SK-N-SH (cell line): ENCODE results near the gene PTPRF. TPM values are rescaled to one million over a fixed set of nuclear protein-coding genes. Genes with fewer than 3 reads are reported as not detected.

Experiments
- CTCF ChIA-PET: fragments of 300-600, 350-600 bp; formaldehyde crosslinking; extraction: SDS; loops from one replicate; lab custom pipeline; 2021; lab: Yijun Ruan, JAX
- POLR2A ChIA-PET: fragments of 350-600 bp; sonication (Branson Sonifier 250); formaldehyde crosslinking; extraction: SDS; loops from one replicate; lab custom pipeline; 2020; ENCODE audit warnings: antibody characterized with exemption, inconsistent platforms; lab: Yijun Ruan, JAX
- DNase-seq: peaks from one replicate; pipeline ENCODE4 v3.0.0; 2012
- H2AFZ ChIP-seq: fragments of 200-600 bp; sonication (generic); 2 replicates; pipeline ENCODE4 v1.8.1; 2016; ENCODE audit warnings: antibody characterized with exemption, mild to moderate bottlenecking, low read depth
- H3F3A ChIP-seq: fragments of 200-600 bp; sonication (generic); replicated peaks from 2 replicates; pipeline ENCODE3; 2016; ENCODE audit warnings: antibody characterized with exemption, mild to moderate bottlenecking; ENCODE audit not compliant: insufficient read depth
- H3K27ac ChIP-seq, 2 experiments: fragments of 200-500 bp in 1 of 2; fragments of 200-600 bp in 1 of 2; sonication (Bioruptor generic) in 1 of 2; sonication (generic), shearing (Covaris generic) in 1 of 2; 2 replicates each; pipeline versions ENCODE4 v1.5.1 to v1.6.1; 2014 to 2016; ENCODE audit warnings: low read depth in 2 of 2, inconsistent platforms in 1 of 2, low read length in 1 of 2, mild to moderate bottlenecking in 1 of 2, mixed read lengths in 1 of 2
- H3K27me3 ChIP-seq: fragments of 200-600 bp; sonication (generic), shearing (Covaris generic); 2 replicates; pipeline ENCODE4 v1.6.1; 2016; ENCODE audit warnings: mixed run types; ENCODE audit not compliant: insufficient read depth
- H3K36me3 ChIP-seq, 2 experiments: fragments of 200-500 bp in 1 of 2; fragments of 200-600 bp in 1 of 2; sonication (Bioruptor generic) in 1 of 2; sonication (generic) in 1 of 2; replicated peaks in 1 of 2; 2 replicates each; pipeline versions ENCODE3 to v1.5.1; 2014 to 2016; ENCODE audit warnings: low read length in 1 of 2, mild to moderate bottlenecking in 1 of 2; ENCODE audit not compliant: insufficient read depth in 2 of 2, control insufficient read depth in 1 of 2
- H3K4me1 ChIP-seq, 2 experiments: fragments of 200-500 bp in 1 of 2; fragments of 200-600 bp in 1 of 2; sonication (Bioruptor generic) in 1 of 2; sonication (generic), shearing (Covaris generic) in 1 of 2; 2 replicates each; pipeline versions ENCODE4 v1.5.1 to v1.6.1; 2014 to 2016; ENCODE audit warnings: low read depth in 1 of 2, low read length in 1 of 2, mixed run types in 1 of 2; ENCODE audit not compliant: insufficient read depth in 2 of 2, control insufficient read depth in 1 of 2
- H3K4me2 ChIP-seq: fragments of 200-600 bp; sonication (generic), shearing (Covaris generic); 2 replicates; pipeline ENCODE4 v1.6.1; 2017; ENCODE audit warnings: mixed run types
- H3K4me3 ChIP-seq, 2 experiments: fragments of 200-500 bp in 1 of 2; fragments of 200-600 bp in 1 of 2; sonication (Bioruptor generic) in 1 of 2; sonication (generic), shearing (Covaris generic) in 1 of 2; 2 replicates each; pipeline versions ENCODE4 v1.5.1 to v1.8.1; 2014 to 2016; ENCODE audit warnings: low read depth in 2 of 2, inconsistent platforms in 1 of 2, low read length in 1 of 2, mild to moderate bottlenecking in 1 of 2, mixed read lengths in 1 of 2, moderate library complexity in 1 of 2
- H3K79me2 ChIP-seq: fragments of 200-600 bp; sonication (generic); 2 replicates; pipeline ENCODE4 v1.8.1; 2017; ENCODE audit warnings: mild to moderate bottlenecking; ENCODE audit not compliant: insufficient read depth
- H3K9ac ChIP-seq: fragments of 200-600 bp; sonication (generic); 2 replicates; pipeline ENCODE4 v1.6.1; 2017; ENCODE audit warnings: mixed run types
- H3K9me2 ChIP-seq: fragments of 200-600 bp; sonication (generic); 2 replicates; pipeline ENCODE4 v1.6.1; 2017; ENCODE audit warnings: mixed run types
- H3K9me3 ChIP-seq: fragments of 200-600 bp; sonication (generic); 2 replicates; pipeline ENCODE4 v1.6.1; 2017; ENCODE audit warnings: mixed run types, mild to moderate bottlenecking, moderate library complexity
- H4K20me1 ChIP-seq: fragments of 200-600 bp; sonication (generic); 2 replicates; pipeline ENCODE4 v1.6.1; 2017; ENCODE audit warnings: mild to moderate bottlenecking, mixed run types; ENCODE audit not compliant: insufficient read depth
- CHD2 ChIP-seq: fragments of 150-350 bp; IDR thresholded peaks from 2 replicates; pipeline ENCODE4 v1.6.1; 2018; ENCODE audit warnings: low read length; ENCODE audit not compliant: partially characterized antibody
- ELF1 ChIP-seq: IDR thresholded peaks from 2 replicates; pipeline ENCODE4 v1.4.0; 2012
- FOSL2 ChIP-seq: IDR thresholded peaks from 2 replicates; pipeline ENCODE4 v1.4.0; 2012; ENCODE audit warnings: low read depth, mild to moderate bottlenecking, moderate library complexity, borderline replicate concordance
- FOXJ3 ChIP-seq: sonication (generic); formaldehyde crosslinking; IDR thresholded peaks from 2 replicates; pipeline ENCODE4 v1.5.1; 2020; ENCODE audit warnings: mild to moderate bottlenecking, missing genetic modification reagents
- FOXM1 ChIP-seq: IDR thresholded peaks from 2 replicates; pipeline ENCODE4 v1.4.0; 2012; ENCODE audit warnings: low read depth, mild to moderate bottlenecking
- GABPA ChIP-seq: IDR thresholded peaks from 2 replicates; pipeline ENCODE4 v1.4.0; 2012; ENCODE audit warnings: low read depth, mild to moderate bottlenecking
- GATA2 ChIP-seq: sonication (generic); formaldehyde crosslinking; IDR thresholded peaks from 2 replicates; pipeline ENCODE4 v1.5.0; 2020; ENCODE audit warnings: mild to moderate bottlenecking, missing genetic modification reagents
- IRF3 ChIP-seq: fragments of 150-350 bp; IDR thresholded peaks from 2 replicates; pipeline ENCODE4 v1.6.1; 2016; ENCODE audit warnings: mild to moderate bottlenecking, low read depth, low read length
- MEF2A ChIP-seq: IDR thresholded peaks from 2 replicates; pipeline ENCODE4 v1.4.0; 2012; ENCODE audit warnings: low read depth, borderline replicate concordance
- RAD21 ChIP-seq: IDR thresholded peaks from 2 replicates; pipeline ENCODE4 v1.6.1; 2012; ENCODE audit warnings: mild to moderate bottlenecking, low read length
- TAF1 ChIP-seq: IDR thresholded peaks from 2 replicates; pipeline ENCODE4 v1.6.1; 2012; ENCODE audit warnings: low read depth, mild to moderate bottlenecking, low read length, moderate library complexity, borderline replicate concordance
- TCF12 ChIP-seq: IDR thresholded peaks from 2 replicates; pipeline ENCODE4 v1.4.0; 2012
- USF1 ChIP-seq: IDR thresholded peaks from 2 replicates; pipeline ENCODE4 v1.4.0; 2012; ENCODE audit warnings: low read depth, borderline replicate concordance
- YY1 ChIP-seq: IDR thresholded peaks from 2 replicates; pipeline ENCODE4 v1.4.0; 2012; ENCODE audit warnings: low read depth, mild to moderate bottlenecking
- ZBTB33 ChIP-seq: IDR thresholded peaks from 2 replicates; pipeline ENCODE4 v1.4.0; 2012; ENCODE audit warnings: low read depth, borderline replicate concordance
- WGBS: methylation state at CpG from one replicate; pipeline ENCODE4 v1.1.6; 2017; ENCODE audit warnings: low lambda C conversion rate; 5-methylcytosine and 5-hydroxymethylcytosine counted together
- polyA plus RNA-seq, 3 experiments: library from polyadenylated mRNA; depleted of rRNA; stranded (reverse); fragments of >200 nt; gene quantifications; 2 replicates each; pipeline ENCODE4 v1.2.3, GENCODE V29; 2012

The PTPRF gene
- polyA plus RNA-seq, 1 of the 3 experiments (the other 2 are of a cell fraction), result 72.7 TPM

- no peak overlapping the region for H2AFZ ChIP-seq
- H3K9me2 ChIP-seq, result no peaks in the 10 kb centered on the region
- peaks cover 0 to 8% of the 10 kb centered on the region in 2 experiments; a peak in 1 of 4 replicates for H3K4me1 ChIP-seq
- H3K36me3 ChIP-seq, result peaks cover 3 to 37% of the 10 kb centered on the region in 2 experiments
- no peak overlapping the region for H3K27ac ChIP-seq
- DNase-seq, result no peak
- no peaks in the 10 kb centered on the region for H3K27me3 ChIP-seq
- no peak overlapping the region for H3K9ac ChIP-seq
- no peak overlapping the region for H3K4me2 ChIP-seq
- H3K9me3 ChIP-seq, result no peaks in the 10 kb centered on the region
- TF ChIP-seq YY1 (no peak), ELF1 (no peak), FOXM1 (no peak), FOXJ3 (no peak), RAD21 (no peak), USF1 (no peak), CHD2 (no peak), TCF12 (no peak), MEF2A (no peak), TAF1 (no peak), FOSL2 (no peak), IRF3 (no peak), GATA2 (CRISPR knock-in tag) (no peak), GABPA (no peak), ZBTB33 (no peak)
- TF ChIP-seq, all 33 proteins: peak for 0
- CTCF ChIA-PET, result no interaction called here
- no peaks in the 10 kb centered on the region for H3K79me2 ChIP-seq
- H3K4me3 ChIP-seq, result no peak overlapping the region
- H3F3A ChIP-seq, result no peaks in the 10 kb centered on the region
- 99% methylated on average over 14 of the region's 21 CpGs for WGBS
- H4K20me1 ChIP-seq, result no peaks in the 10 kb centered on the region
- POLR2A ChIA-PET, result no interaction called here
Observed at GRCh38 chr1:43619314-43619790, 88.7 kb downstream of the PTPRF start.
